Astrocyte of the cerebellum (primary cell): ENCODE results near the gene KCNK7.

Experiments used
- DNase-seq: peaks from one replicate; pipeline ENCODE4 v3.0.0-alpha.2; 2011; ENCODE audit warnings: low read depth
- H3K4me3 ChIP-seq: 2 replicates; pipeline ENCODE4 v1.5.1; 2011; ENCODE audit warnings: mild to moderate bottlenecking, low read depth, low read length, moderate library complexity
- in situ Hi-C: cut with HindIII; loops from 2 replicates; pipeline ENCODE4 v1.10.0; 2017; ENCODE audit warnings: low sequenced_read_pairs
- TF ChIP-seq, protein P1 (sequence below): IDR thresholded peaks from 2 replicates; pipeline ENCODE4 v1.5.1; 2012; ENCODE audit warnings: low read length, low read depth, moderate library complexity, mild to moderate bottlenecking; ENCODE audit errors: missing control alignments

KCNK7 gene

DNA sequence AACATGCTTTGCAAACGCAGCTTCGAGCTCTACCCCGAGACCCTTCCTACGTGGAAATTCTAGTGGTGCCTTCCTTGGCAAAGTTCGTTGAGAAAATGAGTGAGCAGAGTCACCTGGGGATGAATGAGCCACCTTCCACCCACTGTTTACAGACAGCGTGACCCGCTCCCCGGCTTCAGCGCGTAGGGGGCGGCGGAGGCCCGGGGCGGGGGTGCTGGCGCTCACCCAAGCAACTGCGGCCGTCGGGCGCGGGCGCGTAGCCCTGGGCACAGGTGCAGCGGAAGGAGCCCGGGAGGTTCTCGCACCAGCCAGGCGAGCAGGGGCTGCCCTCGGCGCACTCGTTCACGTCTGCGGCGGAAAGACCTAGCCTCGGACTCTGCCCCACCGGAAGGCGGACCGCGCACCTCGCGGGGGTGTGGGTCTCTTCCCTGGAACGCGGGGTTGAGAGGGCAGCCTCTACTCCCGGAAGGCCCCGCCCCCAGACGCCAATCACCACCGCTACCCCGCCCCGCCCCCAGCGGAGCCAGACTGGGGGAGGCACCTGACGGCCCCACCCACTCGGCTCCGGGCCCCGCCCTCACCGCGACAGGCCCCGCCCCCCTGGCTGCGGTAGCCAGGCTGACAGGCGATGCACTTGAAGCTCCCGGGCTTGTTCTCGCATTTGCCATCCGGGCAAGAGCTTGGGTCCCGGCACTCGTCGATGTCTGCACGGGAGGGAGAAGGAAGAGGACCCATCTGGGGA, 49.2 kb downstream of the KCNK7 start:
- in situ Hi-C loops, result no loop called here
- no peak for DNase-seq
- TF ChIP-seq, protein P1, sequence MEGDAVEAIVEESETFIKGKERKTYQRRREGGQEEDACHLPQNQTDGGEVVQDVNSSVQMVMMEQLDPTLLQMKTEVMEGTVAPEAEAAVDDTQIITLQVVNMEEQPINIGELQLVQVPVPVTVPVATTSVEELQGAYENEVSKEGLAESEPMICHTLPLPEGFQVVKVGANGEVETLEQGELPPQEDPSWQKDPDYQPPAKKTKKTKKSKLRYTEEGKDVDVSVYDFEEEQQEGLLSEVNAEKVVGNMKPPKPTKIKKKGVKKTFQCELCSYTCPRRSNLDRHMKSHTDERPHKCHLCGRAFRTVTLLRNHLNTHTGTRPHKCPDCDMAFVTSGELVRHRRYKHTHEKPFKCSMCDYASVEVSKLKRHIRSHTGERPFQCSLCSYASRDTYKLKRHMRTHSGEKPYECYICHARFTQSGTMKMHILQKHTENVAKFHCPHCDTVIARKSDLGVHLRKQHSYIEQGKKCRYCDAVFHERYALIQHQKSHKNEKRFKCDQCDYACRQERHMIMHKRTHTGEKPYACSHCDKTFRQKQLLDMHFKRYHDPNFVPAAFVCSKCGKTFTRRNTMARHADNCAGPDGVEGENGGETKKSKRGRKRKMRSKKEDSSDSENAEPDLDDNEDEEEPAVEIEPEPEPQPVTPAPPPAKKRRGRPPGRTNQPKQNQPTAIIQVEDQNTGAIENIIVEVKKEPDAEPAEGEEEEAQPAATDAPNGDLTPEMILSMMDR, result no peak
- H3K4me3 ChIP-seq, result no peak overlapping the region

- DNase-seq, result no peak
- TF ChIP-seq, protein P1, result no peak
- no peak overlapping the region for H3K4me3 ChIP-seq
- in situ Hi-C loops, result no loop called here
Observed at GRCh38 chr11:65545853-65546216, 49.8 kb downstream of the KCNK7 start.
